ENCODE measurements around the gene JMJD7. TPM values are rescaled to one million over a fixed set of nuclear protein-coding genes. Genes with fewer than 3 reads are reported as not detected.

The JMJD7 gene
- total RNA-seq, 1 experiment from 2014 or later: 13.2 TPM

DNA sequence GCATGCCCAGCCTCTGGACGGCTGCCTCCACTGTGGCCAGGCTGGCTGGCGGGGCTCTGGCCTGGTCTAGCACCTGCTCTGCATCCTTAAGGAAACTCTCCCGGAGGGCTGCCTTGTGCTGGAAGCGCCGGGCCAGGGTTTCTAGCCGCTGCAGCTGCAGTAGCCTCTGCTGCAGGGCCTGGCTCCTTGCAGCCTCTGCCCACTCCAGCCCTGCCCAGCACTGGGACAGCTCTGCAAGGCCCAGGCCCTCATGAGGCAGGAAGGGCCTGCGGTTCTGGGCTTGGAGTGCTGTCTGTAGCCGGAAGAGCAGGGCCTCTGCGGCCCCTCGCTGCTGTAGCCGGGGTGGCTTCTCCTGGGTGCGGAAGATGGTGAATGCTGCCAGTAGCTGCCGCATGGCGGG, 57.9 kb downstream of the JMJD7 start:
- ChIA-PET CTCF (no interaction called here), POLR2A (no interaction called here)
- BruUV-seq (replicated peaks): no TSS peak
- Histone ChIP-seq H3K27ac (ENCODE audit: low read length) (no peak overlapping the region), H3K36me3 (ENCODE audit: control insufficient read depth, insufficient read depth, low read length) (no peaks in the 10 kb centered on the region), H3K4me1 (ENCODE audit: control insufficient read depth, insufficient read depth, low read length) (no peaks in the 10 kb centered on the region), H3K4me3 (ENCODE audit: low read depth in 2 of 2, low read length in 2 of 2) (no peak overlapping the region), H3K9me3 (ENCODE audit: control insufficient read depth, insufficient read depth, low read depth, low read length) (no peaks in the 10 kb centered on the region), H3K27me3 (ENCODE audit: control insufficient read depth, insufficient read depth, low read length) (no peaks in the 10 kb centered on the region)
- no peak for ATAC-seq
- in situ Hi-C loops (cut with HindIII; ENCODE audit: low pct_unique_long_range_greater_than_20kb, low sequenced_read_pairs): no loop called here
- intact Hi-C loops (cut with micrococcal nuclease; ENCODE audit: unreplicated experiment): no loop called here
- TF ChIP-seq SIN3A (IDR thresholded peaks at IDR 0.05; ENCODE audit: borderline replicate concordance, insufficient read depth, low read depth, low read length) (no peak), POLR2AphosphoS5 (IDR thresholded peaks at IDR 0.05; ENCODE audit: low read depth, low read length) (no peak), TCF7L2 (IDR thresholded peaks at IDR 0.05; ENCODE audit: low read depth, low read length) (no peak)
- TF ChIP-seq, protein P1, sequence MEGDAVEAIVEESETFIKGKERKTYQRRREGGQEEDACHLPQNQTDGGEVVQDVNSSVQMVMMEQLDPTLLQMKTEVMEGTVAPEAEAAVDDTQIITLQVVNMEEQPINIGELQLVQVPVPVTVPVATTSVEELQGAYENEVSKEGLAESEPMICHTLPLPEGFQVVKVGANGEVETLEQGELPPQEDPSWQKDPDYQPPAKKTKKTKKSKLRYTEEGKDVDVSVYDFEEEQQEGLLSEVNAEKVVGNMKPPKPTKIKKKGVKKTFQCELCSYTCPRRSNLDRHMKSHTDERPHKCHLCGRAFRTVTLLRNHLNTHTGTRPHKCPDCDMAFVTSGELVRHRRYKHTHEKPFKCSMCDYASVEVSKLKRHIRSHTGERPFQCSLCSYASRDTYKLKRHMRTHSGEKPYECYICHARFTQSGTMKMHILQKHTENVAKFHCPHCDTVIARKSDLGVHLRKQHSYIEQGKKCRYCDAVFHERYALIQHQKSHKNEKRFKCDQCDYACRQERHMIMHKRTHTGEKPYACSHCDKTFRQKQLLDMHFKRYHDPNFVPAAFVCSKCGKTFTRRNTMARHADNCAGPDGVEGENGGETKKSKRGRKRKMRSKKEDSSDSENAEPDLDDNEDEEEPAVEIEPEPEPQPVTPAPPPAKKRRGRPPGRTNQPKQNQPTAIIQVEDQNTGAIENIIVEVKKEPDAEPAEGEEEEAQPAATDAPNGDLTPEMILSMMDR (IDR thresholded peaks at IDR 0.05): no peak
- TF ChIP-seq, protein P2, sequence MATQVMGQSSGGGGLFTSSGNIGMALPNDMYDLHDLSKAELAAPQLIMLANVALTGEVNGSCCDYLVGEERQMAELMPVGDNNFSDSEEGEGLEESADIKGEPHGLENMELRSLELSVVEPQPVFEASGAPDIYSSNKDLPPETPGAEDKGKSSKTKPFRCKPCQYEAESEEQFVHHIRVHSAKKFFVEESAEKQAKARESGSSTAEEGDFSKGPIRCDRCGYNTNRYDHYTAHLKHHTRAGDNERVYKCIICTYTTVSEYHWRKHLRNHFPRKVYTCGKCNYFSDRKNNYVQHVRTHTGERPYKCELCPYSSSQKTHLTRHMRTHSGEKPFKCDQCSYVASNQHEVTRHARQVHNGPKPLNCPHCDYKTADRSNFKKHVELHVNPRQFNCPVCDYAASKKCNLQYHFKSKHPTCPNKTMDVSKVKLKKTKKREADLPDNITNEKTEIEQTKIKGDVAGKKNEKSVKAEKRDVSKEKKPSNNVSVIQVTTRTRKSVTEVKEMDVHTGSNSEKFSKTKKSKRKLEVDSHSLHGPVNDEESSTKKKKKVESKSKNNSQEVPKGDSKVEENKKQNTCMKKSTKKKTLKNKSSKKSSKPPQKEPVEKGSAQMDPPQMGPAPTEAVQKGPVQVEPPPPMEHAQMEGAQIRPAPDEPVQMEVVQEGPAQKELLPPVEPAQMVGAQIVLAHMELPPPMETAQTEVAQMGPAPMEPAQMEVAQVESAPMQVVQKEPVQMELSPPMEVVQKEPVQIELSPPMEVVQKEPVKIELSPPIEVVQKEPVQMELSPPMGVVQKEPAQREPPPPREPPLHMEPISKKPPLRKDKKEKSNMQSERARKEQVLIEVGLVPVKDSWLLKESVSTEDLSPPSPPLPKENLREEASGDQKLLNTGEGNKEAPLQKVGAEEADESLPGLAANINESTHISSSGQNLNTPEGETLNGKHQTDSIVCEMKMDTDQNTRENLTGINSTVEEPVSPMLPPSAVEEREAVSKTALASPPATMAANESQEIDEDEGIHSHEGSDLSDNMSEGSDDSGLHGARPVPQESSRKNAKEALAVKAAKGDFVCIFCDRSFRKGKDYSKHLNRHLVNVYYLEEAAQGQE (IDR thresholded peaks at IDR 0.05; ENCODE audit: insufficient read depth in 1 of 2, low read depth in 2 of 2, low read length in 1 of 2): no peak
- no peak for DNase-seq (ENCODE audit: low read depth, low spot score)

DNA sequence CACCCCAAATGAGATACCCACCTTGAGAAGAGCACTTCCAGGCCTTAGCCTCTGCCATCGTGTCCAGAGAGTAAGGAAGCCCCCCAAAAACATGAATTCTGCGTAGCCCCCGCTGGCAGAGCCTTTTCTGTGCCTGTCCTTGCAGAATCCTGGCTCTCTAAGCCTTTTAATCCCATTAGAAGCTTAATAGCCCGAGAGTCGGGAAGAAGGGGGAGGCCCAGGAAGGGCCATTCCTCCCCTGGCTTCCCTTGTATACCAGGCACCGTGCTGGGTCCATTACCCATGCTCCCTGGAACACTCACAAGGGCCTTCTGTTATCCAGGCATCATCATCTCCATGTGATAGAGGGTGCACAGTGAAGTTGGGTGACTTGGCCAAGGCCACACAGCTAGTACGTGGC, 58.8 kb downstream of the JMJD7 start:
- ChIA-PET POLR2A (no interaction called here), CTCF (no interaction called here)
- intact Hi-C loops (cut with micrococcal nuclease; ENCODE audit: unreplicated experiment): no loop called here
- Histone ChIP-seq H3K27me3 (ENCODE audit: control insufficient read depth, insufficient read depth, low read length) (no peaks in the 10 kb centered on the region), H3K4me3 (ENCODE audit: low read depth in 2 of 2, low read length in 2 of 2) (no peak overlapping the region), H3K9me3 (ENCODE audit: control insufficient read depth, insufficient read depth, low read depth, low read length) (no peaks in the 10 kb centered on the region), H3K27ac (ENCODE audit: low read length) (no peak overlapping the region), H3K36me3 (ENCODE audit: control insufficient read depth, insufficient read depth, low read length) (no peaks in the 10 kb centered on the region), H3K4me1 (ENCODE audit: control insufficient read depth, insufficient read depth, low read length) (no peaks in the 10 kb centered on the region)
- DNase-seq (ENCODE audit: low read depth, low spot score) (no peak), ATAC-seq (no peak)
- no peak for TF ChIP-seq POLR2AphosphoS5 (IDR thresholded peaks at IDR 0.05; ENCODE audit: low read depth, low read length)
- TF ChIP-seq, protein P2 (IDR thresholded peaks at IDR 0.05; ENCODE audit: insufficient read depth in 1 of 2, low read depth in 2 of 2, low read length in 1 of 2): no peak
- TF ChIP-seq TCF7L2 (IDR thresholded peaks at IDR 0.05; ENCODE audit: low read depth, low read length): no peak
- TF ChIP-seq, protein P1 (IDR thresholded peaks at IDR 0.05): no peak
- no peak for TF ChIP-seq SIN3A (IDR thresholded peaks at IDR 0.05; ENCODE audit: borderline replicate concordance, insufficient read depth, low read depth, low read length)
- in situ Hi-C loops (cut with HindIII; ENCODE audit: low pct_unique_long_range_greater_than_20kb, low sequenced_read_pairs): no loop called here
- BruUV-seq (replicated peaks): no TSS peak
